Caco-2 (cell line): ENCODE results near the gene C15orf39. TPM values are rescaled to one million over a fixed set of nuclear protein-coding genes. Genes with fewer than 3 reads are reported as not detected.
"Not testable (repeated sequence)": the region's sequence is repeated elsewhere in the genome, so short reads cannot be mapped to it uniquely, and the experiment has no call there.

Experiments used
- BruUV-seq: library from RNA; stranded (reverse); fragments of 400-500 nt; replicated peaks from 2 replicates; lab custom pipeline; 2021; lab: Mats Ljungman, UMichigan
- CTCF ChIA-PET: fragments of 300-600 bp; sonication (Branson Sonifier 250); formaldehyde crosslinking; loops from one replicate; lab custom pipeline; 2022; ENCODE audit warnings: antibody characterized with exemption; lab: Charles Lee
- POLR2A ChIA-PET: fragments of 300-600 bp; sonication (Branson Sonifier 250); formaldehyde crosslinking; loops from one replicate; lab custom pipeline; 2022; ENCODE audit warnings: antibody characterized with exemption; lab: Charles Lee
- DNase-seq, 2 experiments: peaks; one replicate each; pipeline versions ENCODE4 v3.0.0 to v3.0.0-alpha.2; 2020 to 2022
- H3K27me3 ChIP-seq: replicated peaks from 2 replicates; pipeline ENCODE4 v1.6.0; 2011; ENCODE audit warnings: low read length; ENCODE audit not compliant: control insufficient read depth, insufficient read depth
- H3K36me3 ChIP-seq: 2 replicates; pipeline ENCODE4 v1.5.1; 2011; ENCODE audit warnings: low read length; ENCODE audit not compliant: control insufficient read depth, insufficient read depth
- H3K4me1 ChIP-seq: fragments of 250-450 bp; sonication (Bioruptor Pico); 2 replicates; pipeline ENCODE4 v1.5.1; 2020; ENCODE audit warnings: mild to moderate bottlenecking
- H3K4me3 ChIP-seq: 2 replicates; pipeline ENCODE4 v1.5.1; 2011; ENCODE audit warnings: low read depth, mild to moderate bottlenecking, control low read depth, low read length
- H3K9me3 ChIP-seq: fragments of 250-450 bp; sonication (Bioruptor Pico); 2 replicates; pipeline ENCODE4 v1.5.1; 2020; ENCODE audit warnings: mild to moderate bottlenecking, moderate library complexity
- H3K27ac Mint-ChIP-seq: one replicate; pipeline ENCODE4 v1.8.0; 2022; ENCODE audit warnings: mixed read lengths; ENCODE audit not compliant: unreplicated experiment
- H3K27me3 Mint-ChIP-seq: one replicate; pipeline ENCODE4 v1.8.0; 2022; ENCODE audit warnings: mixed read lengths; ENCODE audit not compliant: insufficient read depth, unreplicated experiment
- H3K36me3 Mint-ChIP-seq: one replicate; pipeline ENCODE4 v1.8.0; 2022; ENCODE audit warnings: mild to moderate bottlenecking, mixed read lengths; ENCODE audit not compliant: insufficient read depth, unreplicated experiment
- H3K4me1 Mint-ChIP-seq: one replicate; pipeline ENCODE4 v1.8.0; 2022; ENCODE audit warnings: low read depth, mixed read lengths; ENCODE audit not compliant: unreplicated experiment
- H3K4me3 Mint-ChIP-seq: one replicate; pipeline ENCODE4 v1.8.0; 2022; ENCODE audit warnings: mild to moderate bottlenecking, moderate library complexity, mixed read lengths; ENCODE audit not compliant: unreplicated experiment
- H3K9me3 Mint-ChIP-seq: one replicate; pipeline ENCODE4 v1.8.0; 2022; ENCODE audit warnings: mixed read lengths; ENCODE audit not compliant: unreplicated experiment
- intact Hi-C: fragments of 100-400 bp; cut with micrococcal nuclease; formaldehyde crosslinking; loops from one replicate; pipeline ENCODE4 v1.10.0; 2022; ENCODE audit not compliant: unreplicated experiment
- total RNA-seq: library from RNA; stranded (reverse); gene quantifications from 2 replicates; pipeline ENCODE4 v1.2.3, GENCODE V29; 2022
- TF ChIP-seq, protein P1 (sequence below), 2 experiments: fragments of 200-600 bp in 1 of 2; IDR thresholded peaks; 1 replicate in 1 of 2; 2 replicates in 1 of 2; pipeline versions ENCODE4 v1.5.1 to v1.8.0; 2011 to 2022; ENCODE audit warnings: antibody characterized with exemption in 1 of 2, control low read depth in 1 of 2, inconsistent platforms in 1 of 2, low read depth in 1 of 2, low read length in 1 of 2, mild to moderate bottlenecking in 1 of 2, moderate library complexity in 1 of 2; ENCODE audit not compliant: insufficient read depth in 1 of 2, severe bottlenecking in 1 of 2, unreplicated experiment in 1 of 2

C15orf39 gene
- total RNA-seq, 1 experiment from 2014 or later, result 48.2 TPM

DNA sequence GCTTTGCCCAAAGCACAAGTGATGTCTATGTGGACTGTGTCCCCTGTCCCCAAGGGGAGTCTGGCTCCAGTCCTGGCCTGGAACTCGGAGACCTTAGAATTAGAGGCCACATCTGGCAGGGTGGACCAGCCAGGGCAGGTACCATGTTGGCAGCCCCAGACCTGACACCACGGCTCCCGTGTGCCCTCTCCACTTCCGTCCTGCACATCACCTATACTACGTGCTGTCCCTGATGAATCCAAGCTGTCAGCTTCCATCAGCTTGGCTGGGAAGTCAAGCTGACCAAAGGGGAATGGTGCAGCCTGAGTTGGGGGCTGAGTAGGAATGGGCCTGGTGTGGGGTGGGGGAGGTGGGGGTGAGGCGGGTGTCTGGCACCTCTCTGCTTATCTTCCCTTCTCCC lies 15.3 kb downstream of the C15orf39 start:
- no TSS peak for BruUV-seq
- H3K27me3 ChIP-seq, result no peaks in the 10 kb centered on the region
- no peaks in the 10 kb centered on the region for H3K9me3 Mint-ChIP-seq
- H3K4me1 ChIP-seq, result no peaks in the 10 kb centered on the region
- no peaks in the 10 kb centered on the region for H3K27me3 Mint-ChIP-seq
- no peak overlapping the region for H3K4me3 ChIP-seq
- no peak for DNase-seq
- no peak overlapping the region for H3K27ac Mint-ChIP-seq
- CTCF ChIA-PET, result no interaction called here
- peaks cover 52% of the 10 kb centered on the region for H3K36me3 Mint-ChIP-seq
- TF ChIP-seq, protein P1, sequence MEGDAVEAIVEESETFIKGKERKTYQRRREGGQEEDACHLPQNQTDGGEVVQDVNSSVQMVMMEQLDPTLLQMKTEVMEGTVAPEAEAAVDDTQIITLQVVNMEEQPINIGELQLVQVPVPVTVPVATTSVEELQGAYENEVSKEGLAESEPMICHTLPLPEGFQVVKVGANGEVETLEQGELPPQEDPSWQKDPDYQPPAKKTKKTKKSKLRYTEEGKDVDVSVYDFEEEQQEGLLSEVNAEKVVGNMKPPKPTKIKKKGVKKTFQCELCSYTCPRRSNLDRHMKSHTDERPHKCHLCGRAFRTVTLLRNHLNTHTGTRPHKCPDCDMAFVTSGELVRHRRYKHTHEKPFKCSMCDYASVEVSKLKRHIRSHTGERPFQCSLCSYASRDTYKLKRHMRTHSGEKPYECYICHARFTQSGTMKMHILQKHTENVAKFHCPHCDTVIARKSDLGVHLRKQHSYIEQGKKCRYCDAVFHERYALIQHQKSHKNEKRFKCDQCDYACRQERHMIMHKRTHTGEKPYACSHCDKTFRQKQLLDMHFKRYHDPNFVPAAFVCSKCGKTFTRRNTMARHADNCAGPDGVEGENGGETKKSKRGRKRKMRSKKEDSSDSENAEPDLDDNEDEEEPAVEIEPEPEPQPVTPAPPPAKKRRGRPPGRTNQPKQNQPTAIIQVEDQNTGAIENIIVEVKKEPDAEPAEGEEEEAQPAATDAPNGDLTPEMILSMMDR (IDR thresholded peaks at IDR 0.05; ENCODE audit: insufficient read depth in 1 of 2, low read depth in 1 of 2, low read length in 1 of 2, severe bottlenecking in 1 of 2, unreplicated experiment in 1 of 2), result no peak
- no peaks in the 10 kb centered on the region for H3K4me1 Mint-ChIP-seq
- H3K36me3 ChIP-seq, result peaks cover 1% of the 10 kb centered on the region; the same call in 1 of the 2 replicates
- POLR2A ChIA-PET, result no interaction called here
- H3K9me3 ChIP-seq, result no peaks in the 10 kb centered on the region
- intact Hi-C loops, result no loop called here
- no peak overlapping the region for H3K4me3 Mint-ChIP-seq

DNA sequence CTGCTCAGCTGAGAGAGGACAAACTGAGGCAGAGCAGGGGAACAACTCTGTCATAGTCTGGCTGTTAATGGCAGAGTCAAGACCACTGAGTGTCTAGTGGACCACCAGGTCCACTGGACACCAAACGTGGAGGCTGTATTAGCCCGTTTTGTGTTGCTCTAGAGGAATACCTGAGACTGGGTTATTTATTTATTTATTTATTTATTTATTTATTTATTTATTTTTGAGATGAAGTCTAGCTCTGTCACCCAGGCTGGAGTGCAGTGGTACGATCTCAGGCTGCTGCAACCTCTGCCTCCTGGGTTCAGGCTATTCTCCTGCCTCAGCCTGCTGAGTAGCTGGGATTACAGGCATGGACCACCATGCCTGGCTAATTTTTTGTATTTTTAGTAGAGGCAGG lies 15.9 kb downstream of the C15orf39 start:
- BruUV-seq, H3K4me1 ChIP-seq, DNase-seq, H3K36me3 ChIP-seq, H3K27me3 ChIP-seq, H3K4me1 Mint-ChIP-seq, POLR2A ChIA-PET, CTCF ChIA-PET, H3K4me3 Mint-ChIP-seq, intact Hi-C loops, H3K27ac Mint-ChIP-seq, H3K4me3 ChIP-seq, H3K27me3 Mint-ChIP-seq, H3K9me3 ChIP-seq, H3K9me3 Mint-ChIP-seq: not testable (repeated sequence)
- H3K36me3 Mint-ChIP-seq, result peaks cover 49% of the 10 kb centered on the region

GRCh38 chr15:75219507-75219929 lies 17.8 kb downstream of the C15orf39 start:
- H3K27ac Mint-ChIP-seq, POLR2A ChIA-PET: not testable (repeated sequence)

DNA sequence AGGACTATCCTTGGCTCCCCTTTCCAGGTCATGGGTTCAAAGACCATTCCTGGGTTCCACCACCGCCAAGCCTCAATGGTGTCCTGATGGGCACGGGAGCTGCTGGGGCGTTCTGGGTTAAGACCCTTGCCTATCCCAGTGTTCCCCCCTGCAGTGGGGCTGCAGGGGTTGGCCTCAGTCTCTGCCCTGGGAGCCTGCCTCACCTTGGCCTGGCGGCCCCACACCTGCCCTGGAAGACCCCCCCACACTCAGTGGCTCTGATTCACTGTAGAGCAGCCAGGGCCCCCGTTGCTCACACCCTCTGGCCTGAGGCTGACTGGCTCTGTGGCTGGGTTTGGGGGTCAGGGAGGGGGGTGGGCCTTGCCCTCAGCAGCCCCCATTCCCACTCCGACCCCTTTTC lies 22.0 kb downstream of the C15orf39 start:
- H3K36me3 ChIP-seq, result no peaks in the 10 kb centered on the region
- ChIA-PET POLR2A (no interaction called here), CTCF (no interaction called here)
- BruUV-seq, result no TSS peak
- intact Hi-C loops, result no loop called here
- H3K36me3 Mint-ChIP-seq, result peaks cover 6% of the 10 kb centered on the region
- H3K27ac Mint-ChIP-seq, result no peak overlapping the region
- H3K4me3 Mint-ChIP-seq, result no peak overlapping the region
- H3K4me1 Mint-ChIP-seq, result no peaks in the 10 kb centered on the region
- TF ChIP-seq, protein P1 (IDR thresholded peaks at IDR 0.05; ENCODE audit: insufficient read depth in 1 of 2, low read depth in 1 of 2, low read length in 1 of 2, severe bottlenecking in 1 of 2, unreplicated experiment in 1 of 2), result no peak
- no peaks in the 10 kb centered on the region for H3K27me3 Mint-ChIP-seq
- no peaks in the 10 kb centered on the region for H3K9me3 ChIP-seq
- no peak for DNase-seq
- H3K27me3 ChIP-seq, result no peaks in the 10 kb centered on the region
- no peaks in the 10 kb centered on the region for H3K4me1 ChIP-seq
- H3K9me3 Mint-ChIP-seq, result no peaks in the 10 kb centered on the region
- H3K4me3 ChIP-seq, result no peak overlapping the region

More at GRCh38 chr15:75219507-75219929, 17.8 kb downstream of the C15orf39 start:
- H3K36me3 ChIP-seq, H3K9me3 ChIP-seq, intact Hi-C loops, CTCF ChIA-PET, DNase-seq, H3K9me3 Mint-ChIP-seq, BruUV-seq, H3K4me3 ChIP-seq, H3K4me1 ChIP-seq, H3K4me1 Mint-ChIP-seq, H3K27me3 ChIP-seq, H3K27me3 Mint-ChIP-seq, H3K4me3 Mint-ChIP-seq: not testable (repeated sequence)
- peaks cover 30% of the 10 kb centered on the region for H3K36me3 Mint-ChIP-seq
